Endothelial cell of umbilical vein (primary cell): Measurements from ENCODE around the gene ZBTB8A. TPM values are rescaled to one million over a fixed set of nuclear protein-coding genes. Genes with fewer than 3 reads are reported as not detected.
A peak's percentile ranks its signal among the peaks of the same experiment; 100 is the strongest.

ENCODE experiments used
- BruUV-seq: library from RNA; stranded (reverse); fragments of 400-500 nt; replicated peaks from 2 replicates; lab custom pipeline; 2021; lab: Mats Ljungman, UMichigan
- CTCF ChIA-PET: fragments of 300-600, 350-600 bp; sonication (Branson Sonifier 250); formaldehyde crosslinking; loops from one replicate; lab custom pipeline; 2021; ENCODE audit warnings: antibody characterized with exemption, inconsistent platforms; lab: Charles Lee
- POLR2A ChIA-PET: fragments of 300-600, 350-600 bp; sonication (Branson Sonifier 250); formaldehyde crosslinking; loops from one replicate; lab custom pipeline; 2021; ENCODE audit warnings: antibody characterized with exemption, inconsistent platforms; lab: Charles Lee
- DNase-seq: peaks from one replicate; pipeline ENCODE4 v3.0.0-alpha.2; 2011; ENCODE audit warnings: low read depth, low spot score
- FAIRE-seq: peaks from 2 replicates; lab custom pipeline; 2011; peaks lifted over from hg19 to GRCh38; lab: Jason Lieb, UNC
- H2AFZ ChIP-seq: 2 replicates; pipeline ENCODE4 v1.6.0; 2012; ENCODE audit warnings: low read depth, low read length, control low read depth, inconsistent platforms
- H3K27ac ChIP-seq: 2 replicates; pipeline ENCODE4 v1.5.1; 2011; ENCODE audit warnings: low read depth, mild to moderate bottlenecking, control low read depth, low read length, moderate library complexity; ENCODE audit not compliant: insufficient read depth
- H3K27me3 ChIP-seq, 2 experiments: 2 replicates each; pipeline versions ENCODE4 v1.6.0 to v1.6.1; 2011; ENCODE audit warnings: low read length in 2 of 2, mixed read lengths in 1 of 2; ENCODE audit not compliant: control insufficient read depth in 2 of 2, insufficient read depth in 2 of 2
- H3K36me3 ChIP-seq, 2 experiments: 2 replicates in 1 of 2; 3 replicates in 1 of 2; pipeline ENCODE4 v1.5.1; 2011; ENCODE audit warnings: low read length in 2 of 2, mild to moderate bottlenecking in 1 of 2, moderate library complexity in 1 of 2; ENCODE audit not compliant: control insufficient read depth in 2 of 2, insufficient read depth in 2 of 2; ENCODE audit errors: extremely low read depth in 1 of 2
- H3K4me1 ChIP-seq: 3 replicates; pipeline ENCODE4 v1.5.1; 2011; ENCODE audit warnings: mild to moderate bottlenecking, low read length; ENCODE audit not compliant: control insufficient read depth, insufficient read depth; ENCODE audit errors: extremely low read depth
- H3K4me2 ChIP-seq: 2 replicates; pipeline ENCODE4 v1.6.1; 2011; ENCODE audit warnings: low read length, control low read depth, mixed read lengths; ENCODE audit not compliant: insufficient read depth
- H3K4me3 ChIP-seq, 3 experiments: fragments of 200-600 bp in 1 of 3; sonication (generic), shearing (Covaris generic) in 1 of 3; replicated peaks in 1 of 3; 2 replicates each; pipeline ENCODE4 v1.5.1; 2011 to 2016; ENCODE audit warnings: control low read depth in 3 of 3, low read length in 3 of 3, mild to moderate bottlenecking in 2 of 3, inconsistent platforms in 1 of 3, low read depth in 1 of 3, moderate library complexity in 1 of 3; ENCODE audit not compliant: insufficient read depth in 1 of 3
- H3K79me2 ChIP-seq: 2 replicates; pipeline ENCODE4 v1.6.0; 2012; ENCODE audit warnings: low read length, inconsistent platforms; ENCODE audit not compliant: control insufficient read depth, insufficient read depth
- H3K9ac ChIP-seq: replicated peaks from 2 replicates; pipeline ENCODE3; 2011; ENCODE audit warnings: low read length, control low read depth; ENCODE audit not compliant: insufficient read depth; ENCODE audit errors: extremely low read depth
- H3K9me1 ChIP-seq: replicated peaks from 3 replicates; pipeline ENCODE4 v1.6.0; 2011; ENCODE audit warnings: mild to moderate bottlenecking, low read length; ENCODE audit not compliant: control insufficient read depth, insufficient read depth; ENCODE audit errors: extremely low read depth
- H3K9me3 ChIP-seq: replicated peaks from 2 replicates; pipeline ENCODE4 v1.5.1; 2012; ENCODE audit warnings: low read length, inconsistent platforms; ENCODE audit not compliant: control insufficient read depth, insufficient read depth
- H4K20me1 ChIP-seq: replicated peaks from 2 replicates; pipeline ENCODE3; 2011; ENCODE audit warnings: mild to moderate bottlenecking, low read length; ENCODE audit not compliant: control insufficient read depth, insufficient read depth; ENCODE audit errors: extremely low read depth
- EZH2 ChIP-seq: IDR thresholded peaks from 2 replicates; pipeline ENCODE4 v1.6.1; 2012; ENCODE audit warnings: borderline replicate concordance, low read depth, mild to moderate bottlenecking, moderate library complexity, low read length, inconsistent platforms; ENCODE audit not compliant: severe bottlenecking
- FOS ChIP-seq: IDR thresholded peaks from 2 replicates; pipeline ENCODE4 v1.6.1; 2011; ENCODE audit warnings: mild to moderate bottlenecking, low read length, moderate library complexity, borderline replicate concordance; ENCODE audit not compliant: insufficient read depth
- GATA2 ChIP-seq: IDR thresholded peaks from 2 replicates; pipeline ENCODE4 v1.7.0; 2011; ENCODE audit warnings: low read depth, mild to moderate bottlenecking, moderate library complexity, mixed read lengths, low read length; ENCODE audit not compliant: insufficient read length, insufficient read depth
- JUN ChIP-seq: IDR thresholded peaks from 2 replicates; pipeline ENCODE4 v1.6.1; 2011; ENCODE audit warnings: borderline replicate concordance, low read depth; ENCODE audit not compliant: insufficient read length, insufficient read depth
- MYC ChIP-seq: IDR thresholded peaks from one replicate; pipeline ENCODE4 v1.6.1; 2011; ENCODE audit warnings: mild to moderate bottlenecking, low read depth, low read length
- POLR2A ChIP-seq: IDR thresholded peaks from 2 replicates; pipeline ENCODE4 v1.6.1; 2012; ENCODE audit warnings: low read depth, mild to moderate bottlenecking, control low read depth, low read length
- POLR2AphosphoS5 ChIP-seq: IDR thresholded peaks from 2 replicates; pipeline ENCODE4 v1.6.1; 2012; ENCODE audit warnings: low read depth, mild to moderate bottlenecking, control low read depth, low read length, moderate library complexity; ENCODE audit not compliant: insufficient read depth
- dilution Hi-C: fragments of 300-500 bp; cut with MboI; formaldehyde crosslinking; loops from one replicate; pipeline ENCODE4 v1.15.0; 2019; ENCODE audit warnings: low sequenced_read_pairs; ENCODE audit not compliant: extremely low pct_ligation_motif_present
- intact Hi-C: fragments of 100-400 bp; cut with micrococcal nuclease; formaldehyde crosslinking; loops from one replicate; pipeline ENCODE4 v1.10.0; 2022
- polyA plus RNA-seq, 4 experiments: library from polyadenylated mRNA; depleted of rRNA in 3 of 4; stranded (reverse) in 3 of 4; unstranded in 1 of 4; fragments of >200 nt; gene quantifications; 2 replicates each; pipeline versions ENCODE4 v1.2.1 to v1.2.3, GENCODE V29; 2011 to 2012; ENCODE audit warnings: missing spikeins in 1 of 4
- total RNA-seq: library from RNA; stranded (reverse); gene quantifications from 2 replicates; pipeline ENCODE4 v1.2.3, GENCODE V29; 2021
- TF ChIP-seq, protein P1 (sequence below): IDR thresholded peaks from 2 replicates; pipeline ENCODE4 v1.6.1; 2011; ENCODE audit not compliant: insufficient read depth, insufficient read length
- TF ChIP-seq, protein P2 (sequence below), 2 donors: IDR thresholded peaks; 1 replicate in 1 of 2; 2 replicates in 1 of 2; pipeline ENCODE4 v1.5.1; 2011; ENCODE audit warnings: low read length in 2 of 2, mild to moderate bottlenecking in 2 of 2, moderate library complexity in 2 of 2, control low read depth in 1 of 2, inconsistent platforms in 1 of 2, low read depth in 1 of 2; ENCODE audit not compliant: insufficient read depth in 1 of 2; ENCODE audit errors: extremely low read depth in 1 of 2

The ZBTB8A gene
- total and polyA plus RNA-seq, 2 donors (not counting 3 experiments of a cell fraction or from before 2014, with no cell fraction given): 3.1 to 9.6 TPM

DNA sequence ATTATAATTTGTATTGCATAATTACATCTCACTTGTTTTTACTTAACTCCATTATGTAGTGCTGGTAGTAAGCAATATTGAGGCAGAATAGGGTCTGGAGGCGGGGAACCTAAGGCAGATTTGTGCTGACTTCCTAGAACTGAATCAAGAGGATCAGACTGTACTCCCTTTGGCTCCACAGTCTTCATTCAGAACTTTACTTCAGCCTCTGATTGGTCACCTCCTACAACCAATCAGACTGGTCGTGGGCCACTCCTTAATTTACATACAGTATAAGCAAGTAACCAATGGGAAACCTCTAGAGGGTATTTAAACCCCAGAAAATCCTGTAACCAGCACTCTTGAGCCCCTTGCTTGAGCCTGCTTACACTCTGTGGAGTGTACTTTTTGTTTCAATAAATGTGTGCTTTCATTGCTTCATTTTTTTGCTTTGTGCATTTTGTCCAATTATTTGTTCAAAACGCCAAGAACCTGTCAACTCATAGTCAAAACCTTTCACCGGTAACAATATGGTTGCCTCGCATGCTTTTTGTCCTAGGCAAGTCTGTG lies 79.5 kb downstream of the ZBTB8A start:
- Histone ChIP-seq H3K9ac (no peak overlapping the region), H3K9me1 (peaks cover 3% of the 10 kb centered on the region), H2AFZ (no peak overlapping the region), H3K79me2 (no peaks in the 10 kb centered on the region), H3K4me1 (no peaks in the 10 kb centered on the region), H3K4me3 (no peak overlapping the region), H3K9me3 (no peaks in the 10 kb centered on the region), H3K4me2 (no peak overlapping the region), H3K27ac (no peak overlapping the region), H4K20me1 (no peaks in the 10 kb centered on the region), H3K36me3 (no peaks in the 10 kb centered on the region), H3K27me3 (no peaks in the 10 kb centered on the region)
- TF ChIP-seq FOS: no peak
- no peak for TF ChIP-seq POLR2A
- TF ChIP-seq MYC: no peak
- no peak for TF ChIP-seq POLR2AphosphoS5
- TF ChIP-seq, protein P1, sequence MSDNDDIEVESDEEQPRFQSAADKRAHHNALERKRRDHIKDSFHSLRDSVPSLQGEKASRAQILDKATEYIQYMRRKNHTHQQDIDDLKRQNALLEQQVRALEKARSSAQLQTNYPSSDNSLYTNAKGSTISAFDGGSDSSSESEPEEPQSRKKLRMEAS: no peak
- TF ChIP-seq, protein P2, sequence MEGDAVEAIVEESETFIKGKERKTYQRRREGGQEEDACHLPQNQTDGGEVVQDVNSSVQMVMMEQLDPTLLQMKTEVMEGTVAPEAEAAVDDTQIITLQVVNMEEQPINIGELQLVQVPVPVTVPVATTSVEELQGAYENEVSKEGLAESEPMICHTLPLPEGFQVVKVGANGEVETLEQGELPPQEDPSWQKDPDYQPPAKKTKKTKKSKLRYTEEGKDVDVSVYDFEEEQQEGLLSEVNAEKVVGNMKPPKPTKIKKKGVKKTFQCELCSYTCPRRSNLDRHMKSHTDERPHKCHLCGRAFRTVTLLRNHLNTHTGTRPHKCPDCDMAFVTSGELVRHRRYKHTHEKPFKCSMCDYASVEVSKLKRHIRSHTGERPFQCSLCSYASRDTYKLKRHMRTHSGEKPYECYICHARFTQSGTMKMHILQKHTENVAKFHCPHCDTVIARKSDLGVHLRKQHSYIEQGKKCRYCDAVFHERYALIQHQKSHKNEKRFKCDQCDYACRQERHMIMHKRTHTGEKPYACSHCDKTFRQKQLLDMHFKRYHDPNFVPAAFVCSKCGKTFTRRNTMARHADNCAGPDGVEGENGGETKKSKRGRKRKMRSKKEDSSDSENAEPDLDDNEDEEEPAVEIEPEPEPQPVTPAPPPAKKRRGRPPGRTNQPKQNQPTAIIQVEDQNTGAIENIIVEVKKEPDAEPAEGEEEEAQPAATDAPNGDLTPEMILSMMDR (IDR thresholded peaks at IDR 0.05; ENCODE audit: extremely low read depth in 1 of 2, insufficient read depth in 1 of 2, low read depth in 1 of 2, low read length in 2 of 2): no peak
- no peak for TF ChIP-seq EZH2
- TF ChIP-seq GATA2: no peak
- no peak for TF ChIP-seq JUN
- ChIA-PET CTCF (interaction anchor here (1.2 to 3.5 kb wide), 4 partner anchors 22 to 170 kb away, joined by 3 to 66 read pairs (median 14); partner anchors contain the start of gene ZBTB8B), POLR2A (no interaction called here)
- DNase-seq (peak; percentile 9), FAIRE-seq (no peak)
- dilution Hi-C loops (no loop called here), intact Hi-C loops (no loop called here)
- BruUV-seq: no TSS peak
